K562 (cell line): ENCODE measurements around the gene KLHL14.

Experiments
- MAZ ChIP-seq, 2 experiments: fragments of 450-650 bp in 1 of 2; sonication (generic) in 1 of 2; formaldehyde crosslinking; IDR thresholded peaks in 1 of 2; conservative IDR thresholded peaks in 1 of 2; 2 replicates each; pipeline versions ENCODE4 v1.4.0 to v1.5.0; 2020; ENCODE audit warnings: mild to moderate bottlenecking in 1 of 2, missing genetic modification reagents in 1 of 2
- NR2F6 ChIP-seq: fragments of 450-650 bp; formaldehyde crosslinking; IDR thresholded peaks from 2 replicates; pipeline ENCODE4 v1.4.0; 2020; ENCODE audit warnings: mild to moderate bottlenecking
- U2AF2 ChIP-seq: fragments of 200-400 bp; formaldehyde crosslinking; optimal IDR thresholded peaks from 2 replicates; pipeline ENCODE3; 2017; ENCODE audit warnings: low read depth, mild to moderate bottlenecking, low read length

DNA sequence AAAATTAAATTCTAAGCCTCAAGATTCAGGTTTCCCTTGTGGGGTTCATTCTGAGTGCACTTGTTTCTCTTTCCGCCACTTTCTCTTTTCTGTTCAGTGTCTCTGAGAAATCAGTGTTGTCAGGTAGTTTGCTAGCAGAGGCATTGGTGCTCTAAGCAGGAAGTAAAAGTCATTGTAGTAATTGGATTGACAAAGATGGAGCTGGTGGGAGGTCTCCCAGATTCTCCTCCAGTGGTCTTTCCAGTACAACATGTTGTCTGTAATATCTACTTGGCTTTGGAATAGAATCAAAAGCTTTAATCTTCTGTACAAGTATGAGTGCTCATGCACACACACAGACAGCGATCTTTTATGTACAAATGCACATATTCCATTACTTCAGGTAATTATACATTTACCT, 135.6 kb downstream of the KLHL14 start:
- no peak for TF ChIP-seq MAZ (CRISPR knock-in tag; conservative IDR thresholded peaks at IDR 0.05 in 1 of 2, IDR thresholded peaks at IDR 0.05 in 1 of 2)
- TF ChIP-seq NR2F6 (CRISPR knock-in tag) = no peak
- no peak for TF ChIP-seq U2AF2
